Measurements from ENCODE around the gene CENPN.

DNA sequence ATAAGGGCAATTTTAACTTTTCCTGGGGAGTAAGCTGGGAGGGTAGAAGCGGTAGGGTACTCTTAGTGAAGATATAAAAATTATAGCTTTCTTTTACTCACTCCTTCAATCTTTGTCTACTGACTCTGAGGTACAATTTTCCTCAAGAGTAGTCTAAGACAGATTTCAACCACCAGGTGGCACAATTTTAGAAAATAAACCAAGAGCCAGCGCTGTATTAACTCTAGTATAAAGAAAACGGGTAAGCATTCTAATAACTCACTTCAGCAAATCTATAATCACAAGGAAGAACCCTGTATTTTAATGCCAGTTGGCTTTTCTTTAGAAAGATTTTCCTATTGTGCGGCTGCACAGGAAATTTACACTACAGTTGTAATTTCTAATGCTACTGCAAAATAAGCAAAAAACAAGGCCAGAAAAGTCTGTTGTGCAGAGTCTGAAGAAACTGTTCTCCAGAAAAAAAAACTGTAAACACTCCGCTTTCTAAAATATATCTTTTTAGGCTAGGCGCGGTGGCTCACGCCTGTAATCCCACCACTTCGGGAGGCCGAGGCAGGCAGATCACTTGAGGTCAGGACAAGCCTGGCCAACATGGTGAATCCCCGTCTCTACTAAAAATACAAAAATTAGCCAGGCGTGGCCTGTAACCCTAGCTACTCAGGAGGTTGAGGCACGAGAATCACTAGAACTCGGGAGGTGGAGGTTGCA is 2.2 kb upstream of the CENPN start:
- TF ChIP-seq, protein P1, sequence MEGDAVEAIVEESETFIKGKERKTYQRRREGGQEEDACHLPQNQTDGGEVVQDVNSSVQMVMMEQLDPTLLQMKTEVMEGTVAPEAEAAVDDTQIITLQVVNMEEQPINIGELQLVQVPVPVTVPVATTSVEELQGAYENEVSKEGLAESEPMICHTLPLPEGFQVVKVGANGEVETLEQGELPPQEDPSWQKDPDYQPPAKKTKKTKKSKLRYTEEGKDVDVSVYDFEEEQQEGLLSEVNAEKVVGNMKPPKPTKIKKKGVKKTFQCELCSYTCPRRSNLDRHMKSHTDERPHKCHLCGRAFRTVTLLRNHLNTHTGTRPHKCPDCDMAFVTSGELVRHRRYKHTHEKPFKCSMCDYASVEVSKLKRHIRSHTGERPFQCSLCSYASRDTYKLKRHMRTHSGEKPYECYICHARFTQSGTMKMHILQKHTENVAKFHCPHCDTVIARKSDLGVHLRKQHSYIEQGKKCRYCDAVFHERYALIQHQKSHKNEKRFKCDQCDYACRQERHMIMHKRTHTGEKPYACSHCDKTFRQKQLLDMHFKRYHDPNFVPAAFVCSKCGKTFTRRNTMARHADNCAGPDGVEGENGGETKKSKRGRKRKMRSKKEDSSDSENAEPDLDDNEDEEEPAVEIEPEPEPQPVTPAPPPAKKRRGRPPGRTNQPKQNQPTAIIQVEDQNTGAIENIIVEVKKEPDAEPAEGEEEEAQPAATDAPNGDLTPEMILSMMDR (IDR thresholded peaks at IDR 0.05) = peak; percentile 48 to 77 (median 71)
- no peak for TF ChIP-seq POLR2A (IDR thresholded peaks at IDR 0.05)
